GM12878 (cell line): Measurements from ENCODE around the gene PGBD5. TPM values are rescaled to one million over a fixed set of nuclear protein-coding genes. Genes with fewer than 3 reads are reported as not detected.

Experiments used
- ATAC-seq: fragments of 200-7000 bp; cut with Tn5 transposase; 3 replicates; pipeline ENCODE4 v1.9.1; 2020; ENCODE audit warnings: mild to moderate bottlenecking, moderate library complexity
- BruUV-seq: library from RNA; stranded (reverse); fragments of 400-500 nt; replicated peaks from 2 replicates; lab custom pipeline; 2021; lab: Mats Ljungman, UMichigan
- CTCF ChIA-PET: fragments of 300-600 bp; sonication (Branson Sonifier 250); formaldehyde crosslinking; extraction: SDS; loops from one replicate; lab custom pipeline; 2021; ENCODE audit warnings: inconsistent platforms; lab: Yijun Ruan, JAX
- POLR2A ChIA-PET: fragments of 350-600 bp; formaldehyde crosslinking; extraction: SDS; loops from one replicate; lab custom pipeline; 2021; ENCODE audit warnings: inconsistent platforms; lab: Charles Lee
- RAD21 ChIA-PET: fragments of 300-600 bp; sonication (Branson Sonifier 250); formaldehyde crosslinking; loops from one replicate; lab custom pipeline; 2023; ENCODE audit warnings: antibody characterized with exemption; ENCODE audit not compliant: unreplicated experiment; lab: Charles Lee
- SMC1A ChIA-PET: fragments of 300-600 bp; sonication (Branson Sonifier 250); formaldehyde crosslinking; loops from one replicate; lab custom pipeline; 2023; ENCODE audit not compliant: unreplicated experiment, uncharacterized antibody; lab: Charles Lee
- DNase-seq: peaks from one replicate; pipeline ENCODE4 v3.0.0-alpha.2; 2011; ENCODE audit warnings: low read depth, low spot score
- FAIRE-seq: peaks from 3 replicates; lab custom pipeline; 2011; peaks lifted over from hg19 to GRCh38; lab: Jason Lieb, UNC
- H2AFZ ChIP-seq: 2 replicates; pipeline ENCODE4 v1.6.0; 2011; ENCODE audit warnings: low read depth, low read length, control low read depth; ENCODE audit not compliant: control insufficient read depth
- H3K27ac ChIP-seq: 2 replicates; pipeline ENCODE4 v1.5.1; 2011; ENCODE audit warnings: control low read depth; ENCODE audit not compliant: control insufficient read depth, insufficient read depth
- H3K27me3 ChIP-seq, 2 experiments: replicated peaks in 1 of 2; 2 replicates each; pipeline versions ENCODE4 v1.6.0 to v1.6.1; 2011; ENCODE audit warnings: low read length in 1 of 2; ENCODE audit not compliant: control insufficient read depth in 2 of 2, insufficient read depth in 2 of 2
- H3K36me3 ChIP-seq, 2 experiments: 2 replicates each; pipeline ENCODE4 v1.5.1; 2011; ENCODE audit warnings: low read length in 1 of 2; ENCODE audit not compliant: control insufficient read depth in 2 of 2, insufficient read depth in 2 of 2
- H3K4me1 ChIP-seq: 2 replicates; pipeline ENCODE4 v1.6.1; 2011; ENCODE audit warnings: mild to moderate bottlenecking, low read length, moderate library complexity, mixed read lengths; ENCODE audit not compliant: control insufficient read depth, insufficient read depth
- H3K4me2 ChIP-seq: 2 replicates; pipeline ENCODE4 v1.6.0; 2011; ENCODE audit warnings: control low read depth; ENCODE audit not compliant: control insufficient read depth, insufficient read depth
- H3K4me3 ChIP-seq: fragments of 200-600 bp; sonication (generic); 2 replicates; pipeline ENCODE4 v1.5.1; 2016
- H3K79me2 ChIP-seq: 2 replicates; pipeline ENCODE4 v1.6.0; 2011; ENCODE audit warnings: low read length; ENCODE audit not compliant: control insufficient read depth, insufficient read depth
- H3K9ac ChIP-seq: 2 replicates; pipeline ENCODE4 v1.8.0; 2011; ENCODE audit warnings: low read length, control low read depth, mixed read lengths; ENCODE audit not compliant: control insufficient read depth, insufficient read depth
- H3K9me3 ChIP-seq: replicated peaks from 3 replicates; pipeline ENCODE4 v1.5.1; 2011; ENCODE audit warnings: mild to moderate bottlenecking, low read length; ENCODE audit not compliant: control insufficient read depth, insufficient read depth
- H4K20me1 ChIP-seq: 2 replicates; pipeline ENCODE4 v1.6.0; 2011; ENCODE audit not compliant: control insufficient read depth, insufficient read depth
- BMI1 ChIP-seq: fragments of 450-650 bp; IDR thresholded peaks from 2 replicates; pipeline ENCODE4 v1.6.1; 2016; ENCODE audit warnings: mild to moderate bottlenecking, moderate library complexity, borderline replicate concordance
- JUND ChIP-seq: IDR thresholded peaks from 2 replicates; pipeline ENCODE4 v1.6.1; 2012; ENCODE audit warnings: low read depth, mild to moderate bottlenecking, low read length, improper control_type of control experiment, moderate library complexity
- MTA3 ChIP-seq: IDR thresholded peaks from 2 replicates; pipeline ENCODE4 v1.6.1; 2012; ENCODE audit warnings: low read length, inconsistent platforms, borderline replicate concordance
- MYC ChIP-seq: IDR thresholded peaks from 2 replicates; pipeline ENCODE4 v1.6.1; 2011; ENCODE audit warnings: mild to moderate bottlenecking, low read length, moderate library complexity, inconsistent platforms; ENCODE audit not compliant: insufficient read depth, insufficient replicate concordance, insufficient read length, severe bottlenecking
- NFYB ChIP-seq: IDR thresholded peaks from 2 replicates; pipeline ENCODE4 v1.6.1; 2011; ENCODE audit warnings: low read depth, mild to moderate bottlenecking, low read length, improper control_type of control experiment, moderate library complexity; ENCODE audit not compliant: insufficient read depth
- NRF1 ChIP-seq: conservative IDR thresholded peaks from 2 replicates; pipeline ENCODE4 v1.6.1; 2011; ENCODE audit warnings: mild to moderate bottlenecking, low read depth, low read length, improper control_type of control experiment
- PAX8 ChIP-seq: fragments of 450-650 bp; IDR thresholded peaks from 2 replicates; pipeline ENCODE4 v1.6.1; 2017; ENCODE audit warnings: mild to moderate bottlenecking, moderate library complexity
- SMC3 ChIP-seq: IDR thresholded peaks from 2 replicates; pipeline ENCODE4 v1.6.1; 2011; ENCODE audit warnings: low read length, improper control_type of control experiment, borderline replicate concordance
- TCF7 ChIP-seq: IDR thresholded peaks from 2 replicates; pipeline ENCODE4 v1.6.1; 2014; ENCODE audit warnings: antibody characterized with exemption, borderline replicate concordance
- YBX1 ChIP-seq: fragments of 450-650 bp; IDR thresholded peaks from 2 replicates; pipeline ENCODE4 v1.6.1; 2016; ENCODE audit warnings: antibody characterized with exemption
- ZBTB40 ChIP-seq: fragments of 450-650 bp; IDR thresholded peaks from 2 replicates; pipeline ENCODE4 v1.6.1; 2016; ENCODE audit warnings: mild to moderate bottlenecking, moderate library complexity, borderline replicate concordance
- ZNF207 ChIP-seq: fragments of 450-650 bp; IDR thresholded peaks from 2 replicates; pipeline ENCODE4 v1.6.1; 2014; ENCODE audit warnings: antibody characterized with exemption, mild to moderate bottlenecking, borderline replicate concordance
- ZNF274 ChIP-seq: IDR thresholded peaks from one replicate; pipeline ENCODE4 v1.8.0; 2011; ENCODE audit not compliant: insufficient read length, insufficient read depth
- ZNF592 ChIP-seq: fragments of 450-650 bp; IDR thresholded peaks from 2 replicates; pipeline ENCODE4 v1.6.1; 2017; ENCODE audit warnings: mild to moderate bottlenecking, moderate library complexity
- ZZZ3 ChIP-seq: IDR thresholded peaks from 2 replicates; pipeline ENCODE4 v1.6.1; 2011; ENCODE audit warnings: low read depth; ENCODE audit not compliant: control insufficient read depth, insufficient read length
- WGBS: methylation state at CpG from one replicate; pipeline ENCODE4 v1.1.6; 2016; ENCODE audit warnings: low lambda C conversion rate; ENCODE audit not compliant: insufficient replicate concordance, insufficient coverage; ENCODE audit errors: missing lambda C conversion rate; 5-methylcytosine and 5-hydroxymethylcytosine counted together
- in situ Hi-C: fragments of 300-500 bp; cut with MboI; formaldehyde crosslinking; loops from 9 replicates; pipeline ENCODE4 v1.14.3; 2018; ENCODE audit warnings: mixed read lengths
- intact Hi-C: fragments of 100-400 bp; cut with micrococcal nuclease; formaldehyde crosslinking; loops from one replicate; pipeline ENCODE4 v1.14.2; 2022; ENCODE audit not compliant: unreplicated experiment
- polyA plus RNA-seq, 11 experiments: library from polyadenylated mRNA; depleted of rRNA in 4 of 11; unstranded in 6 of 11; stranded (reverse) in 5 of 11; fragments of >200 nt; fragmentation: Nextera tagmentation in 4 of 11; fragmentation: Illumina TruSeq in 1 of 11; extraction: Ambion mirVana in 4 of 11; extraction: Trizol in 1 of 11; gene quantifications; 1 replicate in 1 of 11; 2 replicates in 10 of 11; pipeline versions ENCODE4 v1.2.1 to v1.2.3, GENCODE V29; 2011 to 2016; ENCODE audit warnings: inconsistent platforms in 2 of 11, missing spikeins in 2 of 11, low read depth in 1 of 11
- total RNA-seq, 4 experiments: library from RNA; depleted of rRNA in 3 of 4; stranded (reverse); fragments of >200 nt in 3 of 4; fragmentation: Illumina TruSeq in 1 of 4; extraction: Trizol in 1 of 4; gene quantifications; 2 replicates each; pipeline versions ENCODE4 v1.2.1 to v1.2.3, GENCODE V29; 2013 to 2021

Gene PGBD5
- total and polyA plus RNA-seq, 10 of the 15 experiments (the other 5 are each of a cell fraction or from before 2014, with no cell fraction given), result 0.03 TPM; not detected in 9

GRCh38 chr1:230286166-230286889, 139.8 kb downstream of the PGBD5 start:
- Histone ChIP-seq H2AFZ (no peak overlapping the region), H3K4me2 (no peak overlapping the region), H3K27ac (no peak overlapping the region), H3K36me3 (no peaks in the 10 kb centered on the region), H3K27me3 (no peaks in the 10 kb centered on the region), H3K9me3 (no peaks in the 10 kb centered on the region), H4K20me1 (no peaks in the 10 kb centered on the region), H3K4me1 (no peaks in the 10 kb centered on the region; the same call in 1 of the 2 replicates), H3K79me2 (no peaks in the 10 kb centered on the region), H3K4me3 (no peak overlapping the region), H3K9ac (no peak overlapping the region)
- in situ Hi-C loops (no loop called here), intact Hi-C loops (no loop called here)
- ATAC-seq (no peak), DNase-seq (no peak), FAIRE-seq (no peak)
- ChIA-PET POLR2A (no interaction called here), SMC1A (no interaction called here), CTCF (no interaction called here), RAD21 (no interaction called here)
- WGBS, result 90% methylated on average over 21 of the region's 21 CpGs
- BruUV-seq, result no TSS peak
- TF ChIP-seq ZNF274 (no peak), SMC3 (no peak), JUND (no peak), ZBTB40 (no peak), ZNF207 (no peak), BMI1 (no peak), YBX1 (no peak), NRF1 (no peak), PAX8 (no peak), MTA3 (no peak), MYC (no peak), NFYB (no peak), TCF7 (no peak), ZZZ3 (no peak), ZNF592 (no peak)
